ENCODE data around the gene EFEMP1.

DNA sequence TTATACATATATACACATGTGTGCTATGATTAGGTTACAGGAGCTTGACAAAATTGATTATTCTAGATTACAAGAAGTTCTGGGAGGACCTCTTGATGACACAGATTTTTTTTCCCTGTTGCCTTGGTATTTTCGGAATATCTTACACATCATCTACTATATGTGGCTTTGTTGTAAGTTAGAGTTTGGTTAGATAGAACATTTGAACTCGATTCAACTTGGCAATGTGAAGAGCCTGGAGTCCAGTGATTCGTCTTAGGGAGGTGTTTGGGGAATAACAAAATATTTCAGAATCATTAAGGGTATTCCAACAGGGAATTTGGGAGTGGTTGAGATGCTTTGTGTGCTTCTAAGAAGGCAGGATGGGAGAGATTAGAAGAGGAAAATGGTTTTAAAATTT lies 39.3 kb upstream of the EFEMP1 start:
- no peak for TF ChIP-seq POLR2A (IDR thresholded peaks at IDR 0.05)
- TF ChIP-seq, protein P1, sequence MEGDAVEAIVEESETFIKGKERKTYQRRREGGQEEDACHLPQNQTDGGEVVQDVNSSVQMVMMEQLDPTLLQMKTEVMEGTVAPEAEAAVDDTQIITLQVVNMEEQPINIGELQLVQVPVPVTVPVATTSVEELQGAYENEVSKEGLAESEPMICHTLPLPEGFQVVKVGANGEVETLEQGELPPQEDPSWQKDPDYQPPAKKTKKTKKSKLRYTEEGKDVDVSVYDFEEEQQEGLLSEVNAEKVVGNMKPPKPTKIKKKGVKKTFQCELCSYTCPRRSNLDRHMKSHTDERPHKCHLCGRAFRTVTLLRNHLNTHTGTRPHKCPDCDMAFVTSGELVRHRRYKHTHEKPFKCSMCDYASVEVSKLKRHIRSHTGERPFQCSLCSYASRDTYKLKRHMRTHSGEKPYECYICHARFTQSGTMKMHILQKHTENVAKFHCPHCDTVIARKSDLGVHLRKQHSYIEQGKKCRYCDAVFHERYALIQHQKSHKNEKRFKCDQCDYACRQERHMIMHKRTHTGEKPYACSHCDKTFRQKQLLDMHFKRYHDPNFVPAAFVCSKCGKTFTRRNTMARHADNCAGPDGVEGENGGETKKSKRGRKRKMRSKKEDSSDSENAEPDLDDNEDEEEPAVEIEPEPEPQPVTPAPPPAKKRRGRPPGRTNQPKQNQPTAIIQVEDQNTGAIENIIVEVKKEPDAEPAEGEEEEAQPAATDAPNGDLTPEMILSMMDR (IDR thresholded peaks at IDR 0.05) = no peak

Measured in heart left ventricle (tissue), 13 donors.